DOHH2 (cell line): ENCODE measurements around the gene SLC2A13.

Experiments
- H3F3A ChIP-seq: fragments of 200-600 bp; sonication (generic), shearing (Covaris generic); 2 replicates; pipeline ENCODE4 v1.6.0; 2016; ENCODE audit warnings: antibody characterized with exemption, mild to moderate bottlenecking; ENCODE audit not compliant: control insufficient read depth, insufficient read depth
- H3K27ac ChIP-seq: fragments of 200-600 bp; sonication (generic); 2 replicates; pipeline ENCODE4 v1.5.1; 2014; ENCODE audit warnings: low read depth, mild to moderate bottlenecking, low read length, moderate library complexity
- H3K27me3 ChIP-seq: fragments of 200-600 bp; sonication (generic); 2 replicates; pipeline ENCODE4 v1.6.1; 2014; ENCODE audit warnings: mild to moderate bottlenecking, low read length, mixed read lengths; ENCODE audit not compliant: control insufficient read depth
- H3K36me3 ChIP-seq: fragments of 200-600 bp; sonication (generic); 2 replicates; pipeline ENCODE4 v1.6.1; 2014; ENCODE audit warnings: mild to moderate bottlenecking, low read length, moderate library complexity, mixed read lengths; ENCODE audit not compliant: control insufficient read depth
- H3K4me1 ChIP-seq: fragments of 200-600 bp; sonication (generic); 2 replicates; pipeline ENCODE4 v1.6.1; 2014; ENCODE audit warnings: mild to moderate bottlenecking, low read length, mixed read lengths; ENCODE audit not compliant: control insufficient read depth
- H3K4me2 ChIP-seq: fragments of 200-600 bp; sonication (generic); 2 replicates; pipeline ENCODE4 v1.6.0; 2014; ENCODE audit warnings: mild to moderate bottlenecking, low read length, moderate library complexity
- H3K4me3 ChIP-seq: fragments of 200-600 bp; sonication (generic); 2 replicates; pipeline ENCODE4 v1.5.1; 2014; ENCODE audit warnings: mild to moderate bottlenecking, low read length, mixed read lengths
- H3K79me2 ChIP-seq: fragments of 200-600 bp; sonication (generic); 2 replicates; pipeline ENCODE4 v1.6.1; 2014; ENCODE audit warnings: mild to moderate bottlenecking, low read length, mixed read lengths; ENCODE audit not compliant: control insufficient read depth
- H3K9me2 ChIP-seq: fragments of 200-600 bp; sonication (generic); replicated peaks from 2 replicates; pipeline ENCODE4 v1.6.1; 2014; ENCODE audit warnings: mild to moderate bottlenecking, low read length, mixed read lengths; ENCODE audit not compliant: control insufficient read depth
- H3K9me3 ChIP-seq: fragments of 200-600 bp; sonication (generic); 2 replicates; pipeline ENCODE4 v1.6.1; 2014; ENCODE audit warnings: antibody characterized with exemption, low read length, mixed read lengths; ENCODE audit not compliant: control insufficient read depth, insufficient read depth
- H4K20me1 ChIP-seq: fragments of 200-600 bp; sonication (generic); 2 replicates; pipeline ENCODE4 v1.6.0; 2014; ENCODE audit warnings: low read depth, mild to moderate bottlenecking, antibody characterized with exemption, low read length, moderate library complexity; ENCODE audit not compliant: control insufficient read depth, insufficient read depth
- CTCF ChIP-seq: fragments of 200-600 bp; sonication (generic); IDR thresholded peaks from one replicate; pipeline ENCODE4 v1.5.1; 2014; ENCODE audit warnings: antibody characterized with exemption, mild to moderate bottlenecking, low read depth, low read length; ENCODE audit not compliant: poor library complexity, severe bottlenecking
- EZH2phosphoT487 ChIP-seq: fragments of 200-600 bp; sonication (generic); IDR thresholded peaks from 2 replicates; pipeline ENCODE4 v1.6.1; 2017; ENCODE audit warnings: borderline replicate concordance, mild to moderate bottlenecking, antibody characterized with exemption, low read length, moderate library complexity, mixed read lengths

Gene SLC2A13

GRCh38 chr12:40002178-40003169 lies 103.4 kb downstream of the SLC2A13 start:
- TF ChIP-seq CTCF: no peak
- no peak overlapping the region for H3K27ac ChIP-seq
- H3F3A ChIP-seq: no peaks in the 10 kb centered on the region
- no peaks in the 10 kb centered on the region for H3K9me2 ChIP-seq
- no peaks in the 10 kb centered on the region for H3K79me2 ChIP-seq
- H3K4me3 ChIP-seq: no peak overlapping the region
- no peaks in the 10 kb centered on the region for H3K27me3 ChIP-seq
- H3K9me3 ChIP-seq: no peaks in the 10 kb centered on the region
- H3K4me1 ChIP-seq: no peaks in the 10 kb centered on the region
- H4K20me1 ChIP-seq: no peaks in the 10 kb centered on the region
- H3K4me2 ChIP-seq: no peak overlapping the region
- H3K36me3 ChIP-seq: no peaks in the 10 kb centered on the region

- H3K4me2 ChIP-seq: no peak overlapping the region
- no peaks in the 10 kb centered on the region for H3K4me1 ChIP-seq
- TF ChIP-seq EZH2phosphoT487 (no peak), CTCF (no peak)
- no peaks in the 10 kb centered on the region for H3K9me3 ChIP-seq
- no peak overlapping the region for H3K27ac ChIP-seq
- no peaks in the 10 kb centered on the region for H3K27me3 ChIP-seq
- H3K36me3 ChIP-seq: no peaks in the 10 kb centered on the region
- H3K79me2 ChIP-seq: no peaks in the 10 kb centered on the region
- no peak overlapping the region for H3K4me3 ChIP-seq
- no peaks in the 10 kb centered on the region for H4K20me1 ChIP-seq
- H3K9me2 ChIP-seq: no peaks in the 10 kb centered on the region
- H3F3A ChIP-seq: no peaks in the 10 kb centered on the region
These were observed 104.5 kb downstream of the SLC2A13 start for GRCh38 chr12:40001406-40001805.

- Histone ChIP-seq H3K9me2 (no peaks in the 10 kb centered on the region), H3F3A (no peaks in the 10 kb centered on the region), H3K27ac (no peak overlapping the region), H4K20me1 (no peaks in the 10 kb centered on the region), H3K4me1 (no peaks in the 10 kb centered on the region), H3K9me3 (no peaks in the 10 kb centered on the region), H3K27me3 (no peaks in the 10 kb centered on the region), H3K79me2 (no peaks in the 10 kb centered on the region), H3K4me2 (no peak overlapping the region), H3K36me3 (no peaks in the 10 kb centered on the region), H3K4me3 (no peak overlapping the region)
- TF ChIP-seq EZH2phosphoT487: no peak
- TF ChIP-seq CTCF: no peak
These were observed 105.0 kb downstream of the SLC2A13 start for GRCh38 chr12:40000884-40001283.
